H1 (cell line): ENCODE measurements around the gene SEC24C. TPM values are rescaled to one million over a fixed set of nuclear protein-coding genes. Genes with fewer than 3 reads are reported as not detected.

Source experiments
- CBX5 ChIP-seq: fragments of 300-800, 300-1000 bp; sonication (generic); IDR thresholded peaks from 2 replicates; pipeline ENCODE4 v1.7.1; 2016; ENCODE audit warnings: antibody characterized with exemption, low read length, low read depth
- SAP30 ChIP-seq: fragments of 300-600 bp; sonication (generic); IDR thresholded peaks from 2 replicates; pipeline ENCODE4 v1.7.1; 2012; ENCODE audit warnings: low read length, moderate library complexity, mild to moderate bottlenecking, inconsistent platforms; ENCODE audit not compliant: insufficient read depth, insufficient replicate concordance
- SUZ12 ChIP-seq: fragments of 200-600 bp; sonication (generic); IDR thresholded peaks from 2 replicates; pipeline ENCODE4 v1.6.1; 2012; ENCODE audit warnings: mild to moderate bottlenecking, inconsistent platforms, low read length, moderate library complexity, mixed read lengths
- polyA plus RNA-seq, 7 experiments: library from polyadenylated mRNA; depleted of rRNA in 3 of 7; stranded (reverse) in 5 of 7; unstranded in 2 of 7; fragments of >200 nt in 5 of 7; fragments of 200-250 nt in 2 of 7; gene quantifications; 1 replicate in 5 of 7; 2 replicates in 1 of 7; 4 replicates in 1 of 7; pipeline versions ENCODE4 v1.2.1 to v1.2.3, GENCODE V29; 2011 to 2013; ENCODE audit warnings: missing spikeins in 2 of 7, mixed read lengths in 2 of 7
- total RNA-seq: library from RNA; stranded (reverse); fragmentation: NEBNext Ultra II Directional; extraction: Animal tissue kit (Norgen Biotek cat#: 25700); gene quantifications from 2 replicates; pipeline ENCODE4 v1.2.1, GENCODE V29; 2021

The SEC24C gene
- total and polyA plus RNA-seq, 2 of the 8 experiments (the other 6 are each of a cell fraction or from before 2014, with no cell fraction given), result 63.2 to 67.4 TPM

- no peak for TF ChIP-seq SAP30
- TF ChIP-seq CBX5, result no peak
- TF ChIP-seq SUZ12, result no peak
Observed at GRCh38 chr10:73807471-73807870, 63.3 kb downstream of the SEC24C start (continued).
